Activated naive CD4-positive, alpha-beta T cell treated with anti-CD3 and anti-CD28 coated beads, Interleukin-2, amount 10 ng/mL, durations not matched to agents 7 days and 5 days (primary cell): ENCODE data around the gene PTPRT.

ENCODE experiments used
- CTCF ChIA-PET: fragments of 350-600 bp; sonication (Branson Sonifier 250); formaldehyde crosslinking; loops from one replicate; lab custom pipeline; 2021; ENCODE audit warnings: antibody characterized with exemption; lab: Charles Lee
- DNase-seq: peaks from one replicate; pipeline ENCODE4 v3.0.0-alpha.2; 2020
- H3K27ac Mint-ChIP-seq: one replicate; pipeline ENCODE4 v1.8.0; 2021; ENCODE audit warnings: mild to moderate bottlenecking, moderate library complexity, mixed read lengths
- H3K27me3 Mint-ChIP-seq: one replicate; pipeline ENCODE4 v1.8.0; 2021; ENCODE audit warnings: mild to moderate bottlenecking, mixed read lengths
- H3K36me3 Mint-ChIP-seq: one replicate; pipeline ENCODE4 v1.8.0; 2021; ENCODE audit warnings: mixed read lengths
- H3K4me1 Mint-ChIP-seq: one replicate; pipeline ENCODE4 v1.8.0; 2021; ENCODE audit warnings: mixed read lengths
- H3K4me3 Mint-ChIP-seq: one replicate; pipeline ENCODE4 v1.8.0; 2021; ENCODE audit warnings: mild to moderate bottlenecking, moderate library complexity, mixed read lengths
- H3K9me3 Mint-ChIP-seq: one replicate; pipeline ENCODE4 v1.8.0; 2021; ENCODE audit warnings: mixed read lengths

The PTPRT gene

DNA sequence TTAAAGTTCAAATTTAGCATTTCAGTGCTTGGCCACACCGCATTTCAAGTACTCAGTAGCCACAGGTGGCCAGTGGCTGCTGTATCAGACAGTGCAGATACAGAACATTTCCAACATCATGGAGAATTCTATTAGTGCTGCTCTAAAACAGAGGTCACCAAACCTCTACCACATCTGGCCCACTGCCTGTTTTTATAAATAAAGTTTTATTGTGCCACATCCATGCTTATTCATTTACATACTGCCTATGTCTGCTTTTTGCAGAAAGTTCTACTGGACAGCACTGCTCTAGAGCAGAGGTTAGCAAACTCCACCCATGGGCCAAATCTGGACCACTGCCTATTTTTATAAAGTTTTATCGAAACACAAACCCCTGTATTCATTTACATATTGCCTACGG, 3.7 kb upstream of the PTPRT start:
- Mint-ChIP-seq H3K27me3 (peaks cover 38% of the 10 kb centered on the region), H3K9me3 (no peaks in the 10 kb centered on the region), H3K36me3 (no peaks in the 10 kb centered on the region), H3K4me1 (peaks cover under 1% of the 10 kb centered on the region), H3K27ac (no peak overlapping the region), H3K4me3 (no peak overlapping the region)
- CTCF ChIA-PET, result no interaction called here
- DNase-seq, result no peak

DNA sequence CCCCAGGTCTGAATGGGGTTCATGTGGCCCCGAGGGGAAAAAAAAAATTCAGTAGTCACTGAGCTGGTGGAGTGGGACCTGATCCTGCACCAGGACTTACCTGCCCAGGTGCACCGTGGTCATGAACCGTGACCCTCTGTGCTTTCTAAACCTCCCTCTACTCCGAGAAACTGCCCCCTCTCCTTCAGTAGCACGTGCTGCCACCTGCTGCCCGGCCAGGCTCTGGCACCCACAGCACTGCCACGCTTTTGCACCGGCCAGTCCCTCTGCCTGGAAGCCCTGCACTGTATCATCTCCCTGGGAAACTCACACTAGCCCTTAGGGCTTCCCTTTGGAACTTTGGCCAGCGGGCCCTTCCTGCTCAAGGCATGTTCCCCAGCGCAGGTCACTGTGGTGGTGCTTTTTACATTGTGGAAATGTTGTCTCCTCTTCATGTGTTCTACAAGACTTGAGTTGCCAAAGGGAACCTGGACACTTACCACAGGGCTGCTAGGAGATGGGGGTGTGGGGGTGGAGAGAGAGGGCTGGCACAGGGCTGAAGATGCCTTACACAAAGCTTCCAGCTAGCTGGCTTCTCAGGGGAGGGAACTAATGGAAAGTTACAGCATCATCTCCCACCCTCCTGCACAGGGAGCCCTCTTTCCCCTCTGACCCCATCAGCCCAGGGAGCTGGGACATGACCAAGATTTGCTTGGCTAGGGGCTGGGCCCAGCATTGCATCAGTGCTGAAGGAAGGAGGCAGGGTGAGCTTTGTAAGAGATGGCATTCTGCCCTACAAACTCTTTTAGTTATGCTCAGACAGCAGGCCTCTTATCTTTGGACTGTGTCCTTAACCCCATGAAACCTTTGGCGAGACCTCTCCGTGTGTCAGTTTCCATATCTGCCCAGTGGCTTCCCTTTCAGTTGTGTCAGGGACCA, 2.5 kb upstream of the PTPRT start:
- Mint-ChIP-seq H3K27ac (no peak overlapping the region), H3K27me3 (peaks cover 47% of the 10 kb centered on the region), H3K4me1 (peaks cover 2% of the 10 kb centered on the region), H3K4me3 (no peak overlapping the region), H3K36me3 (no peaks in the 10 kb centered on the region), H3K9me3 (no peaks in the 10 kb centered on the region)
- no peak for DNase-seq
- CTCF ChIA-PET, result interaction anchor here (0.5 kb wide), 1 partner anchor 146 kb away, joined by 3 read pairs; no protein-coding TSS in a partner anchor

DNA sequence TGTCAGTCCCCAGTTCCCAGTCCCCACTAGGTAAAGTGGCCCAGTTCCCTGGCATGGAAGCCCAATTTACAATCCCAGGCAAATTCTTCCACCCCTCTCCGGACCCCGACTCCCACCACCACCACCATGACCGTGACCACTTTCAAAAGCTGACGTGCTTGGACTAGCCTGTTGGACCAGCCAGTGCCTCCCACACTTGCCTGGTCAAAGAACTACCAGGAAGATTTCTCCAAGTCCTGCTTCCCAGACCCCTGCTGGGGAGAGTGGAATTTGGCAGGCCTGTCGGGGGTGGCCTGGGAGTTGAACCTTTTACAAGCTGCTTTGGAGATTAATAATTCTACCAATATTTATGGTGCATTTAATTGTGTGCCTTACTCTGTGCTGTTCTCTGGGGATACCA, 1.4 kb upstream of the PTPRT start:
- CTCF ChIA-PET, result interaction anchor here (0.5 kb wide), 1 partner anchor 145 kb away, joined by 3 read pairs; no protein-coding TSS in a partner anchor
- H3K27me3 Mint-ChIP-seq, result peaks cover 47% of the 10 kb centered on the region

DNA sequence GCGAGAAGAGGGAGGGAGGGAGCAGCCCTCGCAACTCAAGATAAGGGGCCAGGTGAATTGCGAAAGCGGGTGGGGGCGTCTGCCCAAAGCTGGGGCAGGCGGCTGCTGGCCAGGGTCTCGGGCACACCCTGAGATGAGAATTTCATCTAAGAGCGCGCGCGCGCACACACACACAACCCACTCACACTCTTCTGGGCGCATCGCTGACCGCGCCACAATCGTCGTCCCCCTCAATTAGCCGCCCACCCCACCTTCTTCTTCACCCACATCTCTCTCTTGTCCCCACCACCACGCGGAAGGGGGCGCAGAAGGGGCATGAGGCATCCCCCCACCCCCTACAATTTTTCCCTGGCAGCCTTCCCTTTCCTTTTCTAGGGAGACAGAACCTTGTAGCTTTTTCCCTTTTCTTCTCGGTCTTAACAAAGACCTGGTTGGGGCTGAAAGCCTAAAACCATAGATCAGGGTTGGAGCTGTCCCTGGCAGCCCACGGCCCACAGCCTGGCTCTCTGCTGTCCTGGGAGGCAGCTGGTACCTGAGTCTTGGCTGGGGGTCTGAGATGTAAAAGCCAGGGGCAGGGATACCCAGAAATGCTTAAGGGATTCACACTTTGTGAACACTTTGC, 737 bp upstream of the PTPRT start:
- H3K9me3 Mint-ChIP-seq, result no peaks in the 10 kb centered on the region
- CTCF ChIA-PET, result no interaction called here

More for the DNA sequence above, 1.4 kb upstream of the PTPRT start:
- H3K27ac Mint-ChIP-seq, result no peak overlapping the region
- peaks cover 2% of the 10 kb centered on the region for H3K4me1 Mint-ChIP-seq
- no peak overlapping the region for H3K4me3 Mint-ChIP-seq
- no peak for DNase-seq
- no peaks in the 10 kb centered on the region for H3K9me3 Mint-ChIP-seq
- H3K36me3 Mint-ChIP-seq, result no peaks in the 10 kb centered on the region

DNA sequence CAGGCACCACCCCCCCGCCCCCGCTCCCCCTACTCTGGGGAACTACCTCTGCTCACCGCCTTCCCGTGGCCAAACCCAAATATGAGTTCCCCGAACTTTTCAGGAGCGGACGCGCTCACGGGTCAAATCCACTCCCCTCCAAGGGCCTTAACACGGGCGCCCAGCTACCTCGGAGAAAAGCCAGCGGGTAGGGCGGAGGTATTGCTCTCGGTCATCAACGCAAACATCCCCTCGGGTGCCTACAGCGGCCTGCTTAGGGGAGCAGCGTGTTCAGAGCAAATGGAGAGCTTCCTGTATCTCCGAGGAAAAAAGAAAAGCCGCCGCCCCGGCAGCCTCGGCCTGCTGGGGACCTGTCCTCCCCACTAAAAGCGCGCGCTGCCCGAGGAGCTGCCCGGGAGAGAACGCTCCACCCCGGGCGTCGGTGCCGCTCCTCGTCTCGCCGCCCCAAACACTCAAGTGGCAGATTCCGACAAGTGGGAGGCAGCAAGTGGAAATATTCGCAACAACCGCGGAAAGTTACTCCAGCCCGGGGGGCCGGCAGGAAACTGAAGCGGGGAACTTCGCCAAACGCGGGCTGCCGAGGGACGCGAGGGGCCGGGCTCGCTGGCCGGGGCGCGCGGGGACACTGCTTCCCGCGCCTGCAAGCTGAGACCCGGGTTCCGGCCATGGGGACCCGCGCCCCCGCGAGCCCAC, 699 bp downstream of the PTPRT start:
- Mint-ChIP-seq H3K4me3 (no peak overlapping the region), H3K27ac (no peak overlapping the region), H3K27me3 (peaks cover 47% of the 10 kb centered on the region), H3K4me1 (peaks cover 2% of the 10 kb centered on the region), H3K9me3 (no peaks in the 10 kb centered on the region), H3K36me3 (no peaks in the 10 kb centered on the region)
- no peak for DNase-seq
- CTCF ChIA-PET, result no interaction called here

More for the DNA sequence above, 737 bp upstream of the PTPRT start:
- Mint-ChIP-seq H3K4me3 (no peak overlapping the region), H3K27ac (no peak overlapping the region), H3K4me1 (peaks cover 2% of the 10 kb centered on the region), H3K36me3 (no peaks in the 10 kb centered on the region), H3K27me3 (peaks cover 47% of the 10 kb centered on the region)
- no peak for DNase-seq

DNA sequence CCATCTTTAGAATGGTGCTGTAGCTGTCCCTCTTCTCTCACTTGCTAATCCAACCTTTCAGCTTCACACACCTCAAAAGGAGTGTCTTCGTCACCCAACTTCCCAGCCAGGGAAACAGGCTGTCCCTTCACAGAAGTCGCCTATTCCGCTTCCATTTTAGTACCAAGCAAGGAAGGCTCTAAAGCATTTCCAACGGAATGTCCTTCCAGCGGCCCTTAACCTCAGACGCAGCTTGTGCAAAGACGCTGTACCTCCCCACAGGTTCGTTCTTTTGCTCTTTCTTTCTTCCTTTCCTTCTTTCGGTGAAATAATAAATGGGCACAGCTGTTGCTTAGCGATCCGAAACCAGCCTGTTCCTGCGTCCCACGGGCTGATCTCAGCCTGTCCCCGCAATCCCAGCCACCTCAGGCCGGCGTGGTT, 1.5 kb downstream of the PTPRT start:
- no peak overlapping the region for H3K27ac Mint-ChIP-seq
- H3K27me3 Mint-ChIP-seq, result peaks cover 47% of the 10 kb centered on the region
- DNase-seq, result no peak
- CTCF ChIA-PET, result interaction anchor here (1.0 to 3.0 kb wide), 2 partner anchors 221 to 1449 kb away, joined by 3 to 13 read pairs; no protein-coding TSS in a partner anchor
- no peaks in the 10 kb centered on the region for H3K36me3 Mint-ChIP-seq
- no peak overlapping the region for H3K4me3 Mint-ChIP-seq
- H3K4me1 Mint-ChIP-seq, result peaks cover 2% of the 10 kb centered on the region
- no peaks in the 10 kb centered on the region for H3K9me3 Mint-ChIP-seq

DNA sequence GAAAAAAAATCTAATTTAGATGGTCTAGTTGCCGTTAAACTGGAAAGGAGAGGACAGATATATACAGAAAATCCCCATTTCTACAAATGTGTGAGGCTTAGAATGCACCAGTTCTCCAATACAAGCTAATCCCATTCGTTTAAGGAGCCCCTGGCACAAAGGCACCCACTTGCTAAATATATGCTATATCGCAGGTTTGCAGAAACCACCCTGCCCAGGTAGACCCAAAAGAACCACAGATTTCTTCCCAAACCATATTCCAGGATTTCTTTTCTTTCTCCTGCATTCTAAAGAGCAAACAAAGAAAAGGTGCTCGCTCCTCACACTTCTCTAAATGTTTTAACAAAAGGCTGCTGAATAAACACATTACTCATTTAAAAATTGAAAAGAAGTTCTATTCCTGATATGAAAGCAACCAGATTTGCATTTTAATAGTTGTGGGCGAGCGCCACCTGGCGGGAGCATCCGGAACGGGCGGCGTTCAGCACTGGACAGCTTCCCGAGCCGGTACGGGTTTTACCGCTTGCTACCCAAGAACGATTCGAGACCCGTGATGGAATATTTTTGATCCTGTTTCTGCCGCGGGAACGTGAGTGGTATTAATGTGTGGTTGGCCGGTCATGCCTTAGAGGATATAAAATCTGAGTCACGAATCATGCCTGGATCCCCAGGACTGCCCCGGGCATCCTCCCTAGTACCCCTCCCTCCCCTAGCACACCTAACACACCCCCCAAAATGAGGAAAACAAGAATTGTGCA, 2.1 kb downstream of the PTPRT start:
- Mint-ChIP-seq H3K4me1 (peaks cover 2% of the 10 kb centered on the region), H3K36me3 (no peaks in the 10 kb centered on the region), H3K4me3 (no peak overlapping the region), H3K27me3 (peaks cover 45% of the 10 kb centered on the region), H3K9me3 (no peaks in the 10 kb centered on the region), H3K27ac (no peak overlapping the region)
- CTCF ChIA-PET, result interaction anchor here (1.0 to 3.0 kb wide), 2 partner anchors 221 to 1449 kb away, joined by 3 to 13 read pairs; no protein-coding TSS in a partner anchor
- peak; percentile 76 for DNase-seq

DNA sequence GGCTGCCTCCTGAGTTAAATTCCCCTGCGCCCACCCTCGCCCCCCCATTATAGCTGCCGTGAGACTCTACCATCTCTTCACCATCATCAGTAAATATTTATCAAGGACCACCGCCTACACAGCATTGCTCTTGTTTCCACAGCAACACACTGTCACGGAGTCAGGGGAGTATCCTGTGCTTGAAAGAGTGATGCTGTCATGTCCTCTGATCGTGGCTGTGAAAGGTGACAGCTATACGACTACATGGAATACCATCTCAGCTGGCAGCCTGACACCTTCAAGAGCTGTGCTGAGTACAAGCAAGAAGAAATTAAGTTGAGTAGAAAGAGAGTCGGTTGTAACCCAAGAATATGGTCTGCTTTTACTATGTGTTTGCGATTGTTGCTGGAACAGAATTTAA, 3.4 kb downstream of the PTPRT start:
- Mint-ChIP-seq H3K27me3 (peaks cover 33% of the 10 kb centered on the region), H3K36me3 (no peaks in the 10 kb centered on the region), H3K4me1 (peaks cover 2% of the 10 kb centered on the region), H3K9me3 (no peaks in the 10 kb centered on the region), H3K27ac (no peak overlapping the region), H3K4me3 (no peak overlapping the region)
- CTCF ChIA-PET, result interaction anchor here (3.0 kb wide), 1 partner anchor 1448 kb away, joined by 13 read pairs; no protein-coding TSS in a partner anchor
- no peak for DNase-seq

DNA sequence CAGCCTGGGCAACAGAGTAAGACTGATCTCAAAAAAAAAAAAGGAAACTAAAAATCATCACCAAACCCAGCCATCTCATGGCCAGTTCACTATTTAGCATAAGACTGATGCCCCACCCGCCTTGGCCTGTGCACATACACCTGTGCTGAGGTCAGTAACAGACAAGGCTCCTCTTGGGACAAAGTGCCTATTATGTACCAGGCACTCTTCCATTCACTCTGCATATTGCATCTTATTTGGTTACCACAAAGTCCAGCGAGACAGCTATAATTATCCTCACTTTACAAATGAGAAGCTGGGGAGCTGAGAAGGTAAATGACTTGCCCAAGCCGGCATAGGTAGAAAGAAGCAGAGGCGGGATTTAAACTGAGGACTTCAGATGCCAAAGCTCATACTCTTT, 3.8 kb downstream of the PTPRT start:
- H3K4me1 Mint-ChIP-seq, result peaks cover 2% of the 10 kb centered on the region
- CTCF ChIA-PET, result interaction anchor here (3.0 kb wide), 1 partner anchor 1447 kb away, joined by 13 read pairs; no protein-coding TSS in a partner anchor
- no peaks in the 10 kb centered on the region for H3K36me3 Mint-ChIP-seq
- no peak overlapping the region for H3K4me3 Mint-ChIP-seq
- DNase-seq, result no peak
- H3K9me3 Mint-ChIP-seq, result no peaks in the 10 kb centered on the region
- H3K27me3 Mint-ChIP-seq, result peaks cover 29% of the 10 kb centered on the region
- no peak overlapping the region for H3K27ac Mint-ChIP-seq

DNA sequence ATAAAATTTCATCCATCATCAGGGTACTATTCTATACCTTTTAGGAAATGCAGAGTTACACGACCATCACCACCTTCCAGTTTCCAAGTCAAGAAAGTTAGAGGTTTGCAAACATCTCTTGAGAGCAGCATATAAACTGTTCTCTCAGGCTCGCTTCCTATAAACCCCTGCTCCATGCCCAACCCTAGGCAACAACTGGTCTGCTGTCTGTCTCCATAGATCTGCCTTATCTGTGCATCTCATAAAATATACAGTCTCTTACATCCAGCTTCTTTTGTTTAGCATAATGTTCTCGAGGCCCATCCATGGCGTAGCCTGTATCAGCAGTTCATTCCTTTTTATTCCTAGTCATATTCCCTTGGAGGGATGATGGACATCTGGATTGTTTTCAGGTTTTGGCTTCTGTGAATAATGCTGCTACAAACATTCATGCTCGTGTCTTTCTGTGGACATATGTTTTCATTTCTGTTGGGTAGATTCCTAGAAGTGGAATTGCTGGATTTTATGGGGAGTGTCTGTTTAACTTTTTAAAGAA, 6.1 kb downstream of the PTPRT start:
- peaks cover 11% of the 10 kb centered on the region for H3K27me3 Mint-ChIP-seq
- peaks cover 2% of the 10 kb centered on the region for H3K4me1 Mint-ChIP-seq
- DNase-seq, result no peak
- H3K27ac Mint-ChIP-seq, result no peak overlapping the region
- no peaks in the 10 kb centered on the region for H3K9me3 Mint-ChIP-seq
- H3K4me3 Mint-ChIP-seq, result no peak overlapping the region
- H3K36me3 Mint-ChIP-seq, result no peaks in the 10 kb centered on the region
- CTCF ChIA-PET, result no interaction called here

DNA sequence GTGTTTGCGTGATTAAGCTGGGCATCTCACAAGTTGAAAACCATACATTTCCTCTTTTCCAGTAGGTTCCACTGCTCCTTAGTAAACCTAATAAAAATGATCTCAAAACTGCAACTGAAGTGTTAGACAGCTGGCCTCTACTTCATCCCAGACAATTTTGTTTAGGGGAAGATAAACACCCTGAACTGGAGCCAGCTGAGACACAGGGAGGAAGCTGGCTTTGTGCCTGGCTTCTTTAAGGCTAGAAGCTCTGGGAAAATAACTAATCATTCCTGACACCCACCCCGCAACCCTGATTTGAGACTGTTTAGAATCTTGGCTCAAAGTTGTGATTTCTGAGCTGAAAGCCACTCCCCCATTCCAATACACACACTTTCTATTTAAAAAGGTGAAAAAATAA, 11.6 kb downstream of the PTPRT start:
- Mint-ChIP-seq H3K4me1 (no peaks in the 10 kb centered on the region), H3K27ac (no peak overlapping the region), H3K9me3 (no peaks in the 10 kb centered on the region), H3K4me3 (no peak overlapping the region), H3K27me3 (no peaks in the 10 kb centered on the region), H3K36me3 (no peaks in the 10 kb centered on the region)
- DNase-seq, result no peak
- CTCF ChIA-PET, result no interaction called here

DNA sequence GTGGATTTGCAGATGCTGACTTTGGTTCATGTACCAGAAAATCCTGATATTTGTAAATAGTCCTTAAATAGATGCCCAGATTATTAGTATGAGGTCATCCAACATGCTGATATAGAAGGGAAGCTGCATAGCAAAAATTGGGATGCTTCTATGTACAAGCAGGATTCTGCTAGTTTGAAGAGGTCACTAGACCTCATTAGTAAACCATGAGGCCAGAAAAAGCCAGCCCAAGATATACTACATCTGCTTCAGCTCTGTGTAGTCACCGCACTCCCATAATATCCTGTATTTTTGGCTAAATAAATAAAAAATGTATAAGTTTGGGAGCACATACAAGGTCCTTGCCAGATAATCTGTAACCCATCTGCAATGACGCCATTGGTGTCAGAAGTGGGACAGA, 13.0 kb downstream of the PTPRT start:
- no peaks in the 10 kb centered on the region for H3K27me3 Mint-ChIP-seq
- H3K9me3 Mint-ChIP-seq, result no peaks in the 10 kb centered on the region
- no peak overlapping the region for H3K4me3 Mint-ChIP-seq
- CTCF ChIA-PET, result no interaction called here
- no peaks in the 10 kb centered on the region for H3K4me1 Mint-ChIP-seq
- H3K27ac Mint-ChIP-seq, result no peak overlapping the region
- no peak for DNase-seq
- H3K36me3 Mint-ChIP-seq, result no peaks in the 10 kb centered on the region

DNA sequence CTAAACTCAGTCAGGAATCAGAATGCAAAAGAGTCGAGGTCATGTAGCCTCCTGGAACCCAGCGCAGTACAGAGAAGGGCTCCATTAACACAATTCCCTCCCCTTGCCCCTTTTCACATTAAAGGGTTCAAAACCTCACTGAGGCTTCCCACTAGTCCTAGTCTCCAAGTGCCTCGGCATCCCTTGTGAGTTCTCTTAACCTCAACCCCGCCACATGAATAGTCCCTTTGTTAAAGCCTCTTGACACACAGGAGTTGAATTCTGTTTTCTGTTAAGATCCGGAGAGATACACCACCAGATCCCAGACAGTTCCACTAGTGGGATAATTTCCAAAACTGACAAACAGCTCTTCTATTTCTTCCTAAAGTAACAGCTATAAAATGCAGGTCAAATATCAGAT, 17.8 kb downstream of the PTPRT start:
- Mint-ChIP-seq H3K4me3 (no peak overlapping the region), H3K27ac (no peak overlapping the region), H3K27me3 (no peaks in the 10 kb centered on the region), H3K4me1 (no peaks in the 10 kb centered on the region), H3K9me3 (no peaks in the 10 kb centered on the region), H3K36me3 (no peaks in the 10 kb centered on the region)
- no peak for DNase-seq
- CTCF ChIA-PET, result no interaction called here
